K562 (cell line): ENCODE results near the gene CCDC33. TPM values are rescaled to one million over a fixed set of nuclear protein-coding genes. Genes with fewer than 3 reads are reported as not detected.

Experiments
- GTF2E2 ChIP-seq: fragments of 200-800 bp; sonication (Bioruptor generic); IDR thresholded peaks from 2 replicates; pipeline ENCODE4 v1.6.1; 2016; ENCODE audit warnings: missing genetic modification characterization, missing compliant biosample characterization
- MIER1 ChIP-seq: fragments of 450-650 bp; IDR thresholded peaks from 2 replicates; pipeline ENCODE4 v1.6.1; 2016; ENCODE audit warnings: antibody characterized with exemption, mild to moderate bottlenecking, low read depth
- RNF2 ChIP-seq: sonication (generic); IDR thresholded peaks from 2 replicates; pipeline ENCODE4 v1.6.1; 2016
- ZBTB40 ChIP-seq, 2 experiments: fragments of 450-650 bp in 1 of 2; sonication (generic) in 1 of 2; formaldehyde crosslinking in 1 of 2; IDR thresholded peaks; 2 replicates each; pipeline versions ENCODE4 v1.7.1 to v1.9.0; 2016 to 2022; ENCODE audit warnings: inconsistent platforms in 1 of 2, mild to moderate bottlenecking in 1 of 2, missing genetic modification reagents in 1 of 2
- ZNF584 ChIP-seq: fragments of 200-800 bp; sonication (Bioruptor generic); IDR thresholded peaks from 2 replicates; pipeline ENCODE4 v1.6.1; 2016; ENCODE audit warnings: low read depth, mild to moderate bottlenecking, missing genetic modification characterization, missing compliant biosample characterization
- ZNF766 ChIP-seq: fragments of 200-800 bp; sonication (Bioruptor generic); conservative IDR thresholded peaks from 2 replicates; pipeline ENCODE4 v1.6.1; 2016; ENCODE audit warnings: missing genetic modification characterization, missing compliant biosample characterization
- polyA plus RNA-seq, 8 experiments: library from polyadenylated mRNA; depleted of rRNA in 4 of 8; stranded (reverse) in 5 of 8; unstranded in 3 of 8; fragments of >200 nt; fragmentation: Nextera tagmentation in 2 of 8; fragmentation: Illumina TruSeq in 1 of 8; extraction: Ambion mirVana in 2 of 8; extraction: Trizol in 1 of 8; gene quantifications; 2 replicates each; pipeline versions ENCODE4 v1.2.1 to v1.2.3, GENCODE V29; 2011 to 2014; ENCODE audit warnings: inconsistent platforms in 1 of 8, missing spikeins in 1 of 8
- total RNA-seq, 7 experiments: library from RNA; depleted of rRNA in 6 of 7; stranded (reverse); fragments of >200 nt in 6 of 7; fragmentation: Illumina TruSeq in 2 of 7; extraction: Trizol in 2 of 7; gene quantifications; 2 replicates each; pipeline versions ENCODE4 v1.2.1 to v1.2.3, GENCODE V29; 2011 to 2021; ENCODE audit warnings: low replicate concordance in 1 of 7
- TF ChIP-seq, protein P1 (sequence below): fragments of 450-650 bp; IDR thresholded peaks from 2 replicates; pipeline ENCODE4 v1.6.1; 2016; ENCODE audit warnings: mild to moderate bottlenecking, moderate library complexity

Gene CCDC33
- total and polyA plus RNA-seq, 9 of the 15 experiments (the other 6 are each of a cell fraction or from before 2014, with no cell fraction given): 0.08 to 1.1 (median 0.15) TPM; not detected in 4

DNA sequence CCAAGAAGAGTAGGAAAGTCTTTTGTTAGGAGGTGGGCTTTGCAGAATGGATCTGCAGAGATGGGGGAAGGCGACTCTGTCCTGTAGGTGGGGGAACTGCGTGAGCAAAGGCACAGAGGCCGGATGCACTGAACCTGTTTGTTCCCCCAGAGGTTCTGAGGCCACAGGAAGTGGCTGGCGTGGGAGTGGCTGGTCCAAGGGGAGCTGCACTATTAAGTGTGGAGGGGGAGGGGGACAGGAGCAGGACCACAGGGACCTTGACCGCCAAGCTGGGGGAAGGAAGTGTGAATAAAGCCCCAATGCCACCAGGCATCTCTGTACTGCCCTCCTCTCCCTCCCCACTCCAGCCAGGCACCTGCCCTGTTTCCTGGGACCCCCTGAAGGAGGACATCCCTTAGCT lies 79.5 kb downstream of the CCDC33 start (continued):
- TF ChIP-seq, protein P1, sequence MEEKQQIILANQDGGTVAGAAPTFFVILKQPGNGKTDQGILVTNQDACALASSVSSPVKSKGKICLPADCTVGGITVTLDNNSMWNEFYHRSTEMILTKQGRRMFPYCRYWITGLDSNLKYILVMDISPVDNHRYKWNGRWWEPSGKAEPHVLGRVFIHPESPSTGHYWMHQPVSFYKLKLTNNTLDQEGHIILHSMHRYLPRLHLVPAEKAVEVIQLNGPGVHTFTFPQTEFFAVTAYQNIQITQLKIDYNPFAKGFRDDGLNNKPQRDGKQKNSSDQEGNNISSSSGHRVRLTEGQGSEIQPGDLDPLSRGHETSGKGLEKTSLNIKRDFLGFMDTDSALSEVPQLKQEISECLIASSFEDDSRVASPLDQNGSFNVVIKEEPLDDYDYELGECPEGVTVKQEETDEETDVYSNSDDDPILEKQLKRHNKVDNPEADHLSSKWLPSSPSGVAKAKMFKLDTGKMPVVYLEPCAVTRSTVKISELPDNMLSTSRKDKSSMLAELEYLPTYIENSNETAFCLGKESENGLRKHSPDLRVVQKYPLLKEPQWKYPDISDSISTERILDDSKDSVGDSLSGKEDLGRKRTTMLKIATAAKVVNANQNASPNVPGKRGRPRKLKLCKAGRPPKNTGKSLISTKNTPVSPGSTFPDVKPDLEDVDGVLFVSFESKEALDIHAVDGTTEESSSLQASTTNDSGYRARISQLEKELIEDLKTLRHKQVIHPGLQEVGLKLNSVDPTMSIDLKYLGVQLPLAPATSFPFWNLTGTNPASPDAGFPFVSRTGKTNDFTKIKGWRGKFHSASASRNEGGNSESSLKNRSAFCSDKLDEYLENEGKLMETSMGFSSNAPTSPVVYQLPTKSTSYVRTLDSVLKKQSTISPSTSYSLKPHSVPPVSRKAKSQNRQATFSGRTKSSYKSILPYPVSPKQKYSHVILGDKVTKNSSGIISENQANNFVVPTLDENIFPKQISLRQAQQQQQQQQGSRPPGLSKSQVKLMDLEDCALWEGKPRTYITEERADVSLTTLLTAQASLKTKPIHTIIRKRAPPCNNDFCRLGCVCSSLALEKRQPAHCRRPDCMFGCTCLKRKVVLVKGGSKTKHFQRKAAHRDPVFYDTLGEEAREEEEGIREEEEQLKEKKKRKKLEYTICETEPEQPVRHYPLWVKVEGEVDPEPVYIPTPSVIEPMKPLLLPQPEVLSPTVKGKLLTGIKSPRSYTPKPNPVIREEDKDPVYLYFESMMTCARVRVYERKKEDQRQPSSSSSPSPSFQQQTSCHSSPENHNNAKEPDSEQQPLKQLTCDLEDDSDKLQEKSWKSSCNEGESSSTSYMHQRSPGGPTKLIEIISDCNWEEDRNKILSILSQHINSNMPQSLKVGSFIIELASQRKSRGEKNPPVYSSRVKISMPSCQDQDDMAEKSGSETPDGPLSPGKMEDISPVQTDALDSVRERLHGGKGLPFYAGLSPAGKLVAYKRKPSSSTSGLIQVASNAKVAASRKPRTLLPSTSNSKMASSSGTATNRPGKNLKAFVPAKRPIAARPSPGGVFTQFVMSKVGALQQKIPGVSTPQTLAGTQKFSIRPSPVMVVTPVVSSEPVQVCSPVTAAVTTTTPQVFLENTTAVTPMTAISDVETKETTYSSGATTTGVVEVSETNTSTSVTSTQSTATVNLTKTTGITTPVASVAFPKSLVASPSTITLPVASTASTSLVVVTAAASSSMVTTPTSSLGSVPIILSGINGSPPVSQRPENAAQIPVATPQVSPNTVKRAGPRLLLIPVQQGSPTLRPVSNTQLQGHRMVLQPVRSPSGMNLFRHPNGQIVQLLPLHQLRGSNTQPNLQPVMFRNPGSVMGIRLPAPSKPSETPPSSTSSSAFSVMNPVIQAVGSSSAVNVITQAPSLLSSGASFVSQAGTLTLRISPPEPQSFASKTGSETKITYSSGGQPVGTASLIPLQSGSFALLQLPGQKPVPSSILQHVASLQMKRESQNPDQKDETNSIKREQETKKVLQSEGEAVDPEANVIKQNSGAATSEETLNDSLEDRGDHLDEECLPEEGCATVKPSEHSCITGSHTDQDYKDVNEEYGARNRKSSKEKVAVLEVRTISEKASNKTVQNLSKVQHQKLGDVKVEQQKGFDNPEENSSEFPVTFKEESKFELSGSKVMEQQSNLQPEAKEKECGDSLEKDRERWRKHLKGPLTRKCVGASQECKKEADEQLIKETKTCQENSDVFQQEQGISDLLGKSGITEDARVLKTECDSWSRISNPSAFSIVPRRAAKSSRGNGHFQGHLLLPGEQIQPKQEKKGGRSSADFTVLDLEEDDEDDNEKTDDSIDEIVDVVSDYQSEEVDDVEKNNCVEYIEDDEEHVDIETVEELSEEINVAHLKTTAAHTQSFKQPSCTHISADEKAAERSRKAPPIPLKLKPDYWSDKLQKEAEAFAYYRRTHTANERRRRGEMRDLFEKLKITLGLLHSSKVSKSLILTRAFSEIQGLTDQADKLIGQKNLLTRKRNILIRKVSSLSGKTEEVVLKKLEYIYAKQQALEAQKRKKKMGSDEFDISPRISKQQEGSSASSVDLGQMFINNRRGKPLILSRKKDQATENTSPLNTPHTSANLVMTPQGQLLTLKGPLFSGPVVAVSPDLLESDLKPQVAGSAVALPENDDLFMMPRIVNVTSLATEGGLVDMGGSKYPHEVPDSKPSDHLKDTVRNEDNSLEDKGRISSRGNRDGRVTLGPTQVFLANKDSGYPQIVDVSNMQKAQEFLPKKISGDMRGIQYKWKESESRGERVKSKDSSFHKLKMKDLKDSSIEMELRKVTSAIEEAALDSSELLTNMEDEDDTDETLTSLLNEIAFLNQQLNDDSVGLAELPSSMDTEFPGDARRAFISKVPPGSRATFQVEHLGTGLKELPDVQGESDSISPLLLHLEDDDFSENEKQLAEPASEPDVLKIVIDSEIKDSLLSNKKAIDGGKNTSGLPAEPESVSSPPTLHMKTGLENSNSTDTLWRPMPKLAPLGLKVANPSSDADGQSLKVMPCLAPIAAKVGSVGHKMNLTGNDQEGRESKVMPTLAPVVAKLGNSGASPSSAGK: no peak
- TF ChIP-seq ZNF584 (CRISPR knock-in tag): 0 out of 2 replicates have a peak, but pooled peaks have one; percentile 24
- no peak for TF ChIP-seq GTF2E2 (tag)
- peak; percentile 75; the same call in 1 of the 2 replicates for TF ChIP-seq RNF2
- 0 out of 2 replicates have a peak, but pooled peaks have one; percentile 19 for TF ChIP-seq ZNF766 (CRISPR knock-in tag)
- peak; percentile 47; the same call in 1 of the 2 replicates for TF ChIP-seq ZBTB40 (IDR thresholded peaks at IDR 0.05)
- no peak for TF ChIP-seq ZBTB40 (CRISPR knock-in tag; IDR thresholded peaks at IDR 0.05)
- no peak for TF ChIP-seq MIER1
